ENCODE data around the gene ARL14EPL. TPM values are rescaled to one million over a fixed set of nuclear protein-coding genes. Genes with fewer than 3 reads are reported as not detected.

ARL14EPL gene
- total RNA-seq: 0.35 and 0.47 TPM in 2 replicates
- 0.05 TPM for polyA plus RNA-seq (2012)

DNA sequence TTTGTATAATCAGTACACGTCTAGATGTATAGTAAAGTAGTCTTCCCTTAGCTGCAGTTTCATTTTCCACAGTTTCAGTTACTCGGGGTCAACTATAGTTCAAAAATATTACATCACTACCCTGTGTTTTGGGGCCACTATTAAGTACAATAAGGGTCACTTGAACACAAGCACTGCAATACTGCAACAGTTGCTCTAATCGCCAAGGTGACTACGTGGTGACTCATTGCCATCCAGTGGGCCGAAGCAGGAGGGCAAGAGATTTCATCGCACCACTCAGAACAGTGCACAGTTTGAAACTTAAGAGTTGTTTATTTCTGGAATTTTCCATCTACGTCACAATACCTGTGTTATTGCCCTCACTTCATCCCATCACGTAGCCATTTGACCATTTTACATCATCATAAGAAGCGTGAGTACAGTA lies at the start of gene ARL14EPL:
TSS of gene ARL14EPL (plus strand) at position 379 of the 424 bp plus-strand sequence. CDS start 18,994 bp downstream, outside the sequence.
- DNase-seq (ENCODE audit: low read depth): peak; percentile 75

DNA sequence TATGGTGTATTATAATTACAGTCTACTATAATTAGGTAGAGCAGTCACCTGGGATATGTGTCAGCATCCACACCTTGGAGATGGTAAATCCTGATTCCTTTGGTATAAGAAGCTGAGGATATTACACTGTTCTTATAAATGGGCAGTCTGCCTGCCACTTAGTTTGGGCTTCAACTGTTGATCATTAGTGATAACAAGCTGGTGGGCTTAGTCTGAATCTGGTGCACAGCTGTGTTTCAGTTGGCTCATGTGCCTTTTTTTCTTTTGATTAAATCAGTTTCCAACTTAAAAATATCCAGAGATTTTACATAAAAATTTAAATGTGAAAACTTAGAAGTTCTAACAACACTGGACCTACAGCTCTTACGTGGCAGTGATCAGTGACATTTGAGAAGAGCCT lies 48.8 kb upstream of the ARL14EPL start:
- no peak for DNase-seq (ENCODE audit: low read depth)

DNA sequence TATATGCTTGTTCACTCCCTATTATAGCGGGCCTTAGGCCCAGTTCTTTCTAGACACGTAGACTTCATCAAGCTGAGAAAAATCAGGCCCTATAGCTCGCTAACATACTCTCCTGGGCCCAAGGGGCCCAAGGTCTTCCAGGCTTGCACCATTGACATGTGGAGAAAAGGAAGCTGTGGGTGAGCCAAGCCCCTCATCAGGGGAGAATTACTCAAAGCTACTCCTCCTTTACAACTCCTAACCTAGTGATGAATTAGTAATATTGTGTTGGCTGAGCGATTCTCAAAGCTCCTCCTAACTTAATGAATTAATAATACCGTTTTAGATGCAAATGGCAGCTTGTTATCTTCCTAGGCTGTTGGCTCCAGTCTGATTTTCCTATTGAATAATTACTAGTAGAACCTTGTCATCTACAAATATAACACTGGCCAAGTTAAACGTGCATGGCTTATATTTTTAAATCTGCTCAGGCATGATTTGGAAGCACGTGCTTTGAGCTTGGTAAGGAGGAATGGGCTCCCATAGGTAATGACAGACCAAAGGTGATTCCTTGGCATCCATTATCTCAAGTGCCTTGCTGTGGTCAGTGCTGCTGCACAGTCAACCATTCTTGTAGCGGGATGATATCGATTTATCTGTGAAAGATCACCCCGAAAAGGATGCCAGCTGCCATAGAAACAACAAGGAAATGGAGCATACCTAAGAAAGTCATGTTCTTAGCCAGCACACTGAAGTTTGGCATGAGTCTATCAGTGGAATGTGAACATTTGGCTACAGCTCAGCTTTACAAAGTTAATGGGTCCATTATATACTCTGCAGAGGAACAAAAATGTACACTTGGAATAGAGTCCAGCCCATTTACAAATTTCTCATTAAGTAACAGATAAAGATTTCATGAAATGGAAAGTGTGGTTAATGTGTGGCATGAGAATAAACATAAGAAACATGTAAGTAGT lies 46.2 kb upstream of the ARL14EPL start:
- DNase-seq (ENCODE audit: low read depth): no peak

DNA sequence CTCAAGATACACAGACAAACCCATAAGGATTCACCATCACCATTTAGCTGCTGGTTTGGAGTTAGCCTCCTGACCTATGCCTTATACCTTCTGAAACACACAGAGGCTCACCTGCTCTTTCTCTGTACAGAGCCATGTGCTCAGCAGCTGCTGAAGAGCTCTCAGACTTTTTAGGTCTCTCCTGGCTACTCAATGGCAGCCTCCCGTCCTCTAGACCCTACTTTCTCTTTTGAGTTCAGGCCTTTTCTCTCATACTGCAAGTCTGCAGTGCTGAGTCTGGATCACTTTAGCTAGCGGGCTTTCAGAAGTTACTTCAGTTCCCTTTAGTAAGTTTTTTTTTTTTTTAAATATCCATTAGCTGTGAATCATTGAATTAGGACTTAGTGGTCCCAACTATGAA lies 44.3 kb upstream of the ARL14EPL start:
- DNase-seq (ENCODE audit: low read depth): no peak

DNA sequence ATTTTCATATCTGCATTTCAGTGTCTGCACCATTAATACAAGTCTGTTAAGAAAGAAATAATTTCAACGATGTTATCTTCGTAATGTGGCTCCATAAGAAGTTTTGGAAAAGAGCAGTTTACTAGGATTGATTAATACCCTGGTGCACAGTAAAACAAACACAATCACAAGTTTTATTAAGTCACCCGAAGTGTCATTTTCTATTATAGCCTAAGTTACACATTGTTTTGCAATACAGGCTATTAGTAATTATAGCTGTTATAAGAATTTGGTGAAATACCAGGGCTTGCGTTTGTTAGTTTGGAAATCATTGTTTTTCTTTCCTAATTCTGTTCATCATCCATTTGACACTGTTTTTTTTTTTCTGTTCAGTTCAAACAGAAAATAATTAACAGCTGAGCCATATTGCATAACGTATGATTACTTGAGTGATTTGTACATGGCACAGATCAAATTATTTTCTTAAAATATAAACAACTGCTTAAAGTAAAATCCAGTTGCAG lies 39.4 kb upstream of the ARL14EPL start:
- no peak for DNase-seq (ENCODE audit: low read depth)

DNA sequence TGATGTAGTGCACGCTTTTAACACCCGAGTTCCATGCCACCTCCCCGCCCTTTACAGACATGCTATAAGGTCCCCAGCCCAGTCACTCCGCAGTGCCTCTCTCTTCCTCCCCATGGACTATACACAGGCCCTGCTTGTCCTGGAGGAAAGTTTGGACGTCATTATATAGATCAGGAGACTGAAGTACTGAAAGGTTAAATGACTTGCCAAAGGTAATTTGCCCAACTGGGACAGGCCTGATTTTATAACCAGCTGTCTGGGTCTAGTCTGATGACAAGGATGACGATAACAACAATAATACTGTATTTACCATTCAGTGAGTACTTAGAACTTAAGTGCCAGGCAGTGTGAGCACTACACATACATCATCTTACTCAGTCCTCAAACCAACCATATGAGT lies 36.9 kb upstream of the ARL14EPL start:
- DNase-seq (ENCODE audit: low read depth): no peak

DNA sequence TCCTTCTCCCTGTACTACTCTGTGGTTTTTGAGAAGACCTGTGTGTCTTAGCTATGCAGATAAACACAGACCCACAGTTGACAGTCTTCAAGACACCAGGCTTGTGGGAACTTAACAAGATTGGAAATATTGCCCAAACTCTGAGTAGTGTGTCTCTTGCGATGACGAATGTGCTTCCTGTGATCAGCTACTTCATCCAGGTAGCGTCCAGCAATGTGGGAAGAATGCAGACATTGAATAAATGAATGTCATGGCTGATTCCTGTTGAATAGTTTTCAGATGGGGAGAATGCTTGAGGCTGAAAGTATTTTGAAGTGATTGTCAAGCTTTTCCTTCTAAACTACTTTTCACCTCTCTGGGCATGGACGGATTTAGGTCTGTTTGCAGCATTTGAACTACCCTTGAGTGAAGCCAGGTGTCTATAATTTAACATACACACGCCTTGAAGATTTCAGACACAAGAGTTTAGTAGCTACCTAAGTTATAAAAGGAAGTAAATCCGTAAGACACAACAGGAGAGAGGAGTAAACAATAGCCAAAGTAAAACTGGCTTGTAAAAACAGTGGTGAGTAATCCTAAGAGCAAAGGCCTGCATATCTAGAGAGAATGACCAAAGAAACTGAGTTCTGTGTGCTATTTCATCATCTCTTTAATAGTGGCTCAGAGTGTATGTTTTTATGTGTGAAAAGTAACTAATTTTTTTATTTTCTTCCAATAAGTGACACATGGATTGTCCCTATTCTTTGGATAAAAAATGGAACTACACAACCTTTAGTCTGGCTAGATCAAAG lies 30.0 kb upstream of the ARL14EPL start:
- no peak for DNase-seq (ENCODE audit: low read depth)

DNA sequence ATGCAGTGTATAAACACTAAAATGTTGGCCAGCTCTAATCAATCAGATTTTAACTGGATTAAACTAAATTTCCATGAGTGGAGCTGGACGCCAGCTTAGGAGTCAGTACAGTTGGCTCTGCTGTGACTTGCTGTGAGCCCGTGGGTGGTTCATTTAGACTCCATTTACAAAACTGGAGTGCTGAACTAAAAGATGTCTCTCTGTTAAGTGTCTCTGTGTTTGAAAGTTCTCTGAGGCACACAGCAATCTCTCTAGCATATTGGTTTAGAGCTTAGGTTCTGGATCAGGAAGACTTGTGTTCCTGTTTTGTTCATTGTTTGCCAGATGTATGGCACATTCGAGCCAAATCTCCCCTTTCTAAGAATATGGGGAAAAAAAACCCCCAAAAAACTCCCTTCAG lies 28.0 kb upstream of the ARL14EPL start:
- no peak for DNase-seq (ENCODE audit: low read depth)

DNA sequence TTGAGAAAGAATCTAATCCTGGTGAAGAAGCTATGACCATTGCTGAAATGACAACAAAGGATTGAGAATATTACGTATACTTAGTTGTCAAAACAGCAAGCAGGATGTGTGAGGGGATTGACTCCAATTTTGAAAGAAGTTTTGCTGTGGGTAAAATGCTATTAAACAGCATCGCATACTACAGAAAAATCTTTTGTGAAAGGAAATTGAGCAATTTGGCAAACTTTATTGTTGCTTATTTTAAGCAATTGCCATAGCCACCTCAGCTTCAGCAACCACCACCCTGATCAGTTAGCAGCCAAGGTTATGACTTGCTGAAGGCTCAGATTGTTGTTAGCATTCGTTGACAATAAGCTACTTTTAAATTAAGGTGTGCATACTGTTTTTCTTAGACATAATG lies 22.5 kb upstream of the ARL14EPL start:
- DNase-seq (ENCODE audit: low read depth): no peak

DNA sequence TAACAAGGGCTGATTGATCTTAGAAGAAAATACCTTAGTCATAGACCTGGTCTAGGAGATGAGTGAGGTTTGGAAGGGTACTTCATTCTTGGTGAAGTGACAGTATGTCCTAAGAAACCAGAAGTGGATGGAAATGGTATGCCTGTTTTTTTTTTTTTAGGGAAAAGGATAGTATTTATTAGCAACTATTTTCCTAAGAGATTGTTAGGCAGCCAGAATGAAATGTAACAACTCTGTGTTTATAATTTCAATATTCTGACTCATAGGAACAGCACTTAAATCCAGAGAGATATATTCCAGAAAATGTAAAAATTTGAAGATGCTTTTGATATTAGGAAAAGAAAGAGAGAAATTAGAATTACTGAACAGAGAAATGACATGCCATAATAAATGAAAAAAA lies 21.2 kb upstream of the ARL14EPL start:
- DNase-seq (ENCODE audit: low read depth): no peak

DNA sequence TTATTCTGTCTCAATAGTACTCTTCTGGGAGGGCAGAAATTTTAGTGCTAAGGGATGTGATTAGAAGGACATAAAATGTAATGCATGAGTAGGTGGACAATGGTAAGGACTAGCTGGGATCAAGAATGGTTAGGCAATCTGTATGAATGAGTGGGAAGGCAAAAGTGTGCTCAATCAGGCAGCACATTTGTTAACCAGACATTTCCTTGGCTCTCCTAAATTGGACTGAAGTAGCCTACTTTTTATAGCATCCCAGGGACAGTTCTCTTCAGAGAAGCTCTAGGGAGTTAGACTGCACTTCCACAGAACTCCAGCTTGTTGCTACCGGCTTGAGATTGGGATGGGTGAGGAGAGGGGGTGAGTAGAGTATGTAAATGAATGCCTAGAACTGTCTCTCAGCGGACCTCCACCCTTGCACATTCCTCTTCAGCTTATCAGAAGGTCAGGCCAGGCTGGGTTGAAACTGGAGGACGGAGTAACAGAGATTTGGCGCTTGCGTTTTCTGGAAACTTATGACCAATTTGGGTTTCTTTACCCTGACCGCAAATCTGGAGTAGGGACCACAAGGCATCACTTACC lies 19.0 kb upstream of the ARL14EPL start:
- no peak for DNase-seq (ENCODE audit: low read depth)

DNA sequence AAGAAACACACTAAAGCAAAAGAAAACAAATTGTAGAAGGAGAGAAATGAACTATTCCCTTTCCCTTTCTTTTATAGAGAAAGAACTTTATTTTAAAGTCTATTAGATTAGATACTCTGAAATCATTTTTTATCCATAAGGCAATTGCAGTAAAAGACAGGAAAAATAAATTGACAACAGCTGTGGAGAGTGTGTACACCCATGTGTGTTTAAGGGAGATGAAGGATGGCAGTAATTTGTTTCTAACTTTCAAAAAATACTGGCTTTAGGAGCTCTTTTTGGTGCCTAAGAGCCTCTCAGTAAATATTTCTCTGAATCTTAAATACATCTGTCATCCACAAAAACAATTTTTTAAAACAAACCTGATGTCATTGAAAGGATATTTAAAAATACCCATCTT lies 18.3 kb upstream of the ARL14EPL start:
- DNase-seq (ENCODE audit: low read depth): peak; percentile 16

DNA sequence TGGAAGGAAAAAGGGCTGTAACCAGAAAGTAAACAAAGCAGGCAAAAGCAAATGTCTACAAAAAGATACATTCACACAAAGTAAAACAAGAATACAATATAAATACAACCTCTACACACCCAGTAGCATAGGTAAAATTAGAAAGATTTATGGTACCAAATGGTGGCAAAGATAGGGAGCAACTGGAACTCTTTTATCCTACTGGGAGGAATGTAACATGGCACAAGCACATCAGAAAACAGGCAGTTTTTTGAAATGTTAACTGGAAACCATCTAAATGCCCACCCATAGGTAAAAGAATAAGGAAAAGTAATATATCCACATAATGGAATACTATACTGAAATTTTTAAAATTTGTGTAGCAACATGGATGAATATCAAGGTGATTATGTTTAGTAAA lies 8.7 kb upstream of the ARL14EPL start:
- no peak for DNase-seq (ENCODE audit: low read depth)

DNA sequence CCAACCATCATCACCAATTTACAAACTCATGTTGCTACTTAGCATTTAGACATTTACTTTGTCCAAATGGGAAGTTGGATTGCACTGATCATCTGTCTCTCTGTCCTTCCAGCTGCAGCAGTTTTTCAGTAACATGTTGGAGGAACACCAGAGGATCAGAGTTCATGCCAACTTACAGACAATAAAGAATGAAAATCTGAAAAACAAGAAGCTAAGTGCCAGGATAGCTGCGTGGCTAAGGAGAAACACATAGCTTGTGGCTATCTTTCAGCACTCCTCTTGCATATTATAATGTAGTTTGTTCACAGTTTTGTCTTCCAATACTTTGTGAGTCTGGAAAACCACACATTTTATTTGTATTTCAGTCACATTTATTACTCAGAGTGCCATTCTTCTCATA lies 6.4 kb upstream of the ARL14EPL start:
- DNase-seq (ENCODE audit: low read depth): no peak

DNA sequence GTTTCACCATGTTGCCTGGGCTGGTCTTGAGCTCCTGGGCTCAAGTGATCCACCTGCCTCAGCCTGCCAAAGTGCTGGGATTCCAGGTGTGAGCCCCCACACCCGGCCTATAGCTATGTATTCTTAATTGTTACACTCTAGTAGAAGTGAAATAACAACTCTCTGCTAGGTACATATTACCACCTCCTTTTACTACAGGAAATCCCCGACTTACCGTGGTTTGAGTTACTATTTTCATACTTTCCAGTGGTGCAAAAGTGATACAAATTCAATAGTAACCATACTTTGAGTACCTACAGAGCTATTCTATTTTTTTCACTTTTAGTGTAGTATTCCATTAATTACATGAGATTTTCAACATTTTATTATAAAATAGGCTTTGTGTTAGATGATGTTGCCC lies 719 bp downstream of the ARL14EPL start:
- DNase-seq (ENCODE audit: low read depth): no peak

DNA sequence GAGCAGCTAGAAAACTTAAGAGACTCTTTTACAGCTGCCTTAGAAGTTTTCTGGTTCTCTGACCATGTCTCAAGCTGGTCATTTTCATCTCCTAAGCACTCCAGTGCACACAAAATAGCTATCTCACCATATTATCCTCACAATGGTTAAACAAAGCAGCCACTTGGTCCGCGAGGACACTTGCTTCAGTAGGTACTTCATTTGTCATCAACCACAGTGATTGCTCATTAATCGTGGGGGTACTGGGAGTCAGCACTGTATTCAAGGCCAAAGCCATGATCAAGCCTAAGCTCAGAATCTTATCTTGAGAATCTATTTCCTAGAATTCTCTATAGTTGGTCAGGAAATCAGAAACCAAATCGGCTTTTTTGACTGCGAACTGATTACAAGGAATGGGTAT lies 2.9 kb downstream of the ARL14EPL start:
- peak; percentile 56 for DNase-seq (ENCODE audit: low read depth)

DNA sequence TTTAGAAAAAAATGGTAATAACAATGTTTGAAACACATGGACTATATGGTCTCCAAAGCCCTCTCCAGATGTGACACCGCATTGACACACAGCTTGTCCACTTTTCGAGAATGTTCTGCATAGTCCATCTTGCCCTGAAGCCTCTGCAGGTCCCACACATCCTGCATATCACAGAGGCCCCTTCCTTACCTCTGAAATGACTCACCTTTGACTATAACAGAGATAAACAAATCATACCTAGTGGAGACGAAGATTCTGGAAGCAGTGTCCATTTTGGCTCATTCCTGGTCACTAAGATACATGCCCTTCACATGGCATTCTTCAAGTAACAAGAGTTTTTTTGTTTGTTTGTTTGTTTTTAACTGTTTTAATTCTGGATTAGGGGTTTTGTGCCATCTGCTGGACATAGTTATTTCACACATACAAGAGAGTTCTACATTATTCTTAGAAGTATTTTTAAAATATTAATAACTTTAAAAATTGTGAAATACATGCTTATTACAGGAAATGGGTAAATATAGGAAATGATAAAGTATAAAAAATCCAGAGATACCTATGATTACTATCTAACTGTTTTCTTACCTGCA lies 5.1 kb downstream of the ARL14EPL start:
- DNase-seq (ENCODE audit: low read depth): no peak

DNA sequence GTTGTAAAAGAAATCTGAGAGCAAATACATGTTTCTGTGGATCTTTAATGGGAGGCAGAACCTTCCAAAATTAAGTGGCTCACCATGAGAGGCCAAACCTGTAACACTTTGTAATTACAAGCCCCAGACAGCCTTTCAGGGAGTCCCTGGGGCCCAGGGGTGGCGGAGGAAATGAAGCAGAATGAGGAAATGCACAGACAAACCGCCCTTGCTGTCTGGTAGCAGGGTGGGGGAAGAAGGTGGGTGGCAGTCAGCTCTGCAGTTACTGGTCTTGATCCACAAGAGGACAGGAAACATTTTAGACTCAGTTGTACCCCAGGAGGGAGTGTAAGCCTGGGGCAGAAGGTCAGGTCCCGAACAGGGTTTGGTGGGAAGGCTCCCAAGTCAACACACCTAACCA lies 6.5 kb downstream of the ARL14EPL start:
- DNase-seq (ENCODE audit: low read depth): no peak

DNA sequence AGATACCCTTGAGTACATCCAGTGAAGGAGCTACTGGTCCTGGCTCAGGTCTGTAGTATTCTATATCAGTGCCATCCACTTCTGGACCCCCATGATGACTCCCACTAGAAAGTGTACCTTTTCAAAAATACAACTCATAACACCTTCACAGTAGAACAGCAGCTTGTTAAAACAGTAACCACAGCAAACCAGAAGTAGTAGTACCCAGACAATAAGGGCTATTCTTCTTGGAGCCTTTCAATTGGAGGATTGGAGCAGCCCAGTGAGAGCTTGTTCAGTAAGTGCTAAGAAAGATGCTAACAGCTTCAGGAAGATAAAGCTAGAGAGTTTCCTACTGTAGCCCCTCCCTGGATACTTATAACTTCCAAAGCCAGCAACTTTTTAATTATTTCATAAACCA lies 10.1 kb downstream of the ARL14EPL start:
- no peak for DNase-seq (ENCODE audit: low read depth)

DNA sequence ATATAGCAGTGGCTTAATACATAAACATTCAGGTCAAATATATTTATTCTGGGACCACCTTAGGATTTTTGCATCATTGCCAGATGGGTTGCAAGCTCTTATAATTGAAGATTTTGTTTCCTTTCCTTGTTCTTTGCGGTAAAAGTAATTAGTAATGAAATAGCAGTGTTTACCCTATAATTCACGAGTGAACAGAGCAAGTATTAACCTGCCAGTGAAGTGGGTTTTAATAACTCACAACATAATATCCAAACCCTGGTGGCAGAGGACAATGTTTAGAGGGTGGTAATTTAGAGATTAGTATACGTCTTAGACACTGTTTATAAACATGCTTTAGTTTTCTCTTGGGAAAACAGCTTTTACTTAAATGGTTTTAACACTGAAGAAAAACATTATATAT lies 11.8 kb downstream of the ARL14EPL start:
- no peak for DNase-seq (ENCODE audit: low read depth)

DNA sequence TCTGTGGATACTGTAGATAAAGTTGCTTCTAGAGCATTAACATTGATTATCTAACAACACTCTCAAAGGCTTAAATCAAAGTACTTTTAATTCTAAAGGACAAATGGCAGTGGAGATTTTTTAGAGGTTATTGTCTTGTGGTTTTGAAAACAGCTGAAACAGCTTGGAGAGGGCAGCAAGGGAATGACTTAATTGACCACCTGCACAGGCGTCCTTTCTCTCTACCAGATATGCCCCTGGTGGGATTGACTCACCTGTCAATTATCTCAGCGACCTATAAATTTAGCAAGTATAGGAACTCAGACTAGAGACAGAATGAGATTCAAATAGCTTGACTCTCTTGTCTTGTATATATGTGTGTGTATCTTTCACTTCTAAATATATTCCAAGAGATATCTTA lies 13.5 kb downstream of the ARL14EPL start:
- DNase-seq (ENCODE audit: low read depth): peak; percentile 83
